Colonic mucosa (tissue), 4 donors: ENCODE measurements around the gene NEMP2. TPM values are rescaled to one million over a fixed set of nuclear protein-coding genes. Genes with fewer than 3 reads are reported as not detected.
"Not testable (repeated sequence)": the region's sequence is repeated elsewhere in the genome, so short reads cannot be mapped to it uniquely, and the experiment has no call there.

Source experiments
- DNase-seq: peaks from one replicate; pipeline ENCODE4 v3.0.0-alpha.2; 2020
- H3K27ac ChIP-seq: fragments of 200-600 bp; one replicate; pipeline ENCODE4 v1.8.0; 2021
- H3K27me3 ChIP-seq: fragments of 200-600 bp; one replicate; pipeline ENCODE4 v1.8.0; 2021
- H3K36me3 ChIP-seq: fragments of 200-600 bp; one replicate; pipeline ENCODE4 v1.8.0; 2021
- H3K4me1 ChIP-seq: fragments of 200-600 bp; one replicate; pipeline ENCODE4 v1.8.0; 2021; ENCODE audit warnings: mild to moderate bottlenecking
- H3K4me3 ChIP-seq: fragments of 200-600 bp; one replicate; pipeline ENCODE4 v1.8.0; 2021
- H3K9ac ChIP-seq, 2 donors: one replicate each; pipeline ENCODE4 v1.7.0; 2013; ENCODE audit warnings: control low read depth in 2 of 2, low read depth in 2 of 2, low read length in 2 of 2
- H3K9me3 ChIP-seq: fragments of 200-600 bp; one replicate; pipeline ENCODE4 v1.8.0; 2021
- CTCF ChIP-seq: fragments of 200-600 bp; IDR thresholded peaks from one replicate; pipeline ENCODE4 v1.8.0; 2022; ENCODE audit warnings: antibody characterized with exemption, mild to moderate bottlenecking
- intact Hi-C: fragments of 100-400 bp; cut with DNase I; formaldehyde crosslinking; loops from one replicate; pipeline ENCODE4 v1.14.1; 2022
- total RNA-seq, 2 donors: library from RNA; stranded (reverse); fragmentation: NEBNext Ultra II Directional in 1 of 2; extraction: Animal tissue kit (Norgen Biotek cat#: 25700) in 1 of 2; gene quantifications; one replicate each; pipeline ENCODE4 v1.2.1, GENCODE V29; 2021
- donor health status: healthy.
- donor health status: DM: no; HTN: no; CAD: no.
- donor health status: DM: no; HTN: no; CAD: no.

NEMP2 gene
- total RNA-seq, 2 donors from 2014 or later, result 3.6 to 5.1 TPM

GRCh38 chr2:190497428-190497827, 37.1 kb downstream of the NEMP2 start:
- intact Hi-C loops, result no loop called here
- no peak overlapping the region for H3K4me3 ChIP-seq
- no peaks in the 10 kb centered on the region for H3K9me3 ChIP-seq
- H3K27ac ChIP-seq, result no peak overlapping the region
- H3K27me3 ChIP-seq, result no peaks in the 10 kb centered on the region
- no peak for TF ChIP-seq CTCF
- H3K36me3 ChIP-seq, result no peaks in the 10 kb centered on the region
- peaks cover 4% of the 10 kb centered on the region for H3K4me1 ChIP-seq
- DNase-seq, result no peak
- no peak overlapping the region for H3K9ac ChIP-seq

GRCh38 chr2:190494600-190495227, 39.8 kb downstream of the NEMP2 start:
- not testable (repeated sequence) for H3K27ac ChIP-seq, H3K36me3 ChIP-seq

GRCh38 chr2:190493095-190493494, 41.4 kb downstream of the NEMP2 start:
- Histone ChIP-seq H3K27me3 (no peaks in the 10 kb centered on the region), H3K4me3 (no peak overlapping the region), H3K36me3 (no peaks in the 10 kb centered on the region), H3K27ac (no peak overlapping the region), H3K9ac (no peak overlapping the region), H3K4me1 (no peaks in the 10 kb centered on the region), H3K9me3 (no peaks in the 10 kb centered on the region)
- intact Hi-C loops, result no loop called here
- no peak for TF ChIP-seq CTCF
- no peak for DNase-seq

More at GRCh38 chr2:190494600-190495227, 39.8 kb downstream of the NEMP2 start:
- DNase-seq, H3K4me1 ChIP-seq, intact Hi-C loops, H3K4me3 ChIP-seq, H3K27me3 ChIP-seq, H3K9ac ChIP-seq, H3K9me3 ChIP-seq: not testable (repeated sequence)

- DNase-seq, result no peak
- Histone ChIP-seq H3K36me3 (no peaks in the 10 kb centered on the region), H3K9ac (no peak overlapping the region), H3K4me3 (no peak overlapping the region), H3K9me3 (no peaks in the 10 kb centered on the region), H3K27ac (no peak overlapping the region), H3K4me1 (no peaks in the 10 kb centered on the region), H3K27me3 (no peaks in the 10 kb centered on the region)
- intact Hi-C loops, result no loop called here
- no peak for TF ChIP-seq CTCF
Observed at GRCh38 chr2:190490502-190490901, 44.0 kb downstream of the NEMP2 start.

GRCh38 chr2:190489475-190489874, 45.0 kb downstream of the NEMP2 start:
- intact Hi-C loops, result no loop called here
- DNase-seq, result no peak

More at GRCh38 chr2:190489475-190489874, 45.0 kb downstream of the NEMP2 start:
- H3K4me1 ChIP-seq, result no peaks in the 10 kb centered on the region
- H3K4me3 ChIP-seq, result no peak overlapping the region
- no peaks in the 10 kb centered on the region for H3K9me3 ChIP-seq
- no peaks in the 10 kb centered on the region for H3K27me3 ChIP-seq
- no peak overlapping the region for H3K27ac ChIP-seq
- H3K36me3 ChIP-seq, result no peaks in the 10 kb centered on the region
- no peak overlapping the region for H3K9ac ChIP-seq
- no peak for TF ChIP-seq CTCF
